Measurements from ENCODE around the gene C5.
"Not testable (repeated sequence)": the region's sequence is repeated elsewhere in the genome, so short reads cannot be mapped to it uniquely, and the experiment has no call there.

C5 gene

DNA sequence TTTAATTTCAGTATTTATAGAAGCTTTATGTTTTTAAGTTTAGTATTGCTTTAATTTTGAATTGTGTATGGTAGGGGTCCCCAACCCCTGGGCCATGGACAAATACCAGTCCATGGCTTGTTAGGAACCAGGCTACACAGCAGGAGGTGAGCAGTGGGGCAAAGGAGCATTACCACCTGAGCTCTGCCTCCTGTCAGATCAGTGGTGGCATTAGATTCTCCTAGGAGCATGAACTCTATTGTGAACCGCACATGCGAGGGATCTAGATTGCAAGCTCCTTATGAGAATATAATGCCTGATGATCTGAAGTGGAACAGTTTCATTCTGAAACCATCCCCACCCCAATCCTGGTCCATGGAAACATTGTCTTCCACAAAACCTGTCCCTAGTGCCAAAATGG is 1.9 kb downstream of the C5 start:
- no peak for DNase-seq

DNA sequence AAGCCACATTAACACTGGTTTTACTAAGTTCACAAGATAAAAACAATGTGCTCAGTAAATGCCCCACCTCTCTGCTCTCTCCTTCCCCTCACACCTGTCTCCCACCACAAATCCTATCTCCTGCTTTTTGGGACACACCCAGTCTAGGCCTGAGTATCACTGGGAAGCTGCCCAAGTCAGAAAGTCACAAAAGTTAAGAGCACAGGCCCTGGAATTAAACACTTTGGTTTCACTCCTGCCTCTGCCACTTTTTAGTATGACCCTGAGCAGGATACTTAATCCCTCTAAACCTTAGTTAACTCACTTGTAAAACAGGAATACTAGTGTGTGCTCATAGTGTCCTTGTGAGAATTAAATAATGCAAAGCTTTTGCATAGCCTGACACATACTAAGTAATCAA is 11.3 kb downstream of the C5 start:
- DNase-seq: no peak

DNA sequence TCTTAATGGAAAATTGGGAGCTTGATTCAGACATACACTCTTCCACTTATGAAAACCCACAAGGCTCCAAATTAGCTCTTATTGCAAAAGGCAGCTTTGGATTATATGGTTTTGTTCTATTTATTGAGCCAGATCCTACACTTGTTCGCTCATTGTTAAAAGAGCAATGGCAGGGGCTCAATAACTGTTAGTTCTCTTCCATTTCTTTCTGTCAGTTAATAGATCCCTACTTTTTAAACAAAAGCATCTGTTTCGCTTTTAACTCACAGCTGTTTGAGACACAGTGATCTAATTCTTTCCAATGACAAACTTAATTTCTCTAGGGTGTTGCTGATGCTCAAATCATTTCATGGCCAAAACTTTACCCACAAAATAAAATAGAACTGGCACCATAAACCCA is 11.7 kb downstream of the C5 start:
- DNase-seq: no peak

DNA sequence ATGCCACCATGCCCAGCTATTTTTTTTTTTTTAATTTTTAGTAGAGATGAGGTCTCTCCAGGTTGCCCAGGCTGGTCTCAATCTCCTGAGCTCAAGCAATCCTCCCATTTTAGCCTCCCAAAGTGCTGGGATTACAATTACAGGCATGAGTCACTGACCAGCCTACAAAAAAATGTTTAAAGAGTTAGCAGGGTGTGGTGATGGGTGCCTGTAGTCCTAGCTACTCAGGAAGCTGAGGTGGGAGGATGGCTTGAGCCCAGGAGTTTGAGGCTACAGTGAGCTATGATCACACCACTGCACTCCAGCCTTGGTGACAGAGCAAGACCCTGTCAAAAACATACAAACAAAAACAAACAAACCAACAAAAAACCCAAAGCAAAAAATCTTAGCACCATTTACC is 14.4 kb downstream of the C5 start:
- not testable (repeated sequence) for DNase-seq

DNA sequence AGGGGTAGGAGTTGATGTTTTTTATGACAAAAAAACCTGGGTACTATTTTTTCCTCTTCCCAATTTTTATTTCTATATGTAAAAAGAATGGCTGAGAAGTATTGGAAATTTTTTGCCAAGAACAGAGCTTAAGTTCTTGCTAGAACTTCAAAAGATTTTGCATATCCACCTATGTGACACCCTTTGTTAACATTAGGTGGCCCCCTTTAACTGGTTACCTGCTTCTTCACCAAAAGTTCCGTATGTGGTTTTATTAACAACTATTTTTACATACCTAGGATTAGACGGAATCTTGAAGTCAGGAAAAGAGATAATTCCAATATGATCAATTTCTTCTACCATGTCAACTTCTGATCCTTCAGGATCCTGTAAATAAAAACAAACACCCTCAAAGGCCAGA is 15.5 kb downstream of the C5 start:
- DNase-seq: no peak

DNA sequence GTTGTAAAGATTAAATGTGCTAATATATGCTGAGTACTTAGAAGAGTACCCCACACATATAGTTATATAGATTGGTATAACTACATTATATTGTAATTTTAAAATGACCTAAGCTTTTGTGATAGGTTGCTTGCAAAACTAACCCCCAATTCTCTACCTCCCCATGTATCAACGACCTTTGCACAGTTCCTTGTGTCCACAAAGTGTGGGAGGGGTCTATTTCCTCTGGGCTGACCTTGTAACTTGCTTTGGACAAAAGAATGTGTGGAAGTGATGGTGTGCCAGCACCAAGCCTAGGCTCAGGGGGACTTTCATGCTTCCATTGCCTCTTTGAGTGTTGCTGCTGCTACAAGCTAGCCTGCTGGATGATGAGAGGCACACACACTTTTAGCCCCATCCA is 20.6 kb downstream of the C5 start:
- no peak for DNase-seq

DNA sequence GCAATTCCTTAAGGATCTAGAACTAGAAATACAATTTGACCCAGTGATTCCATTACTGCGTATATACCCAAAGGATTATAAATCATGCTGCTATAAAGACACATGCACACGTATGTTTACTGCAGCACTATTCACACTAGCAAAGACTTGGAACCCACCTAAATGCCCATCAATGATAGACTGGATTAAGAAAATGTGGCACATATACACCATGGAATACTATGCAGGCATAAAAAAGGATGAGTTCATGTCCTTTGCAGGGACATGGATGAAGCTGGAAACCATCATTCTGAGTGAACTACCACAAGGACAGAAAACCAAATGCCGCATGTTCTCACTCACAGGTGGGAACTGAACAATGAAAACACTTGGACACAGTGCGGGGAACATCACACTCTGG is 21.8 kb downstream of the C5 start:
- not testable (repeated sequence) for DNase-seq

DNA sequence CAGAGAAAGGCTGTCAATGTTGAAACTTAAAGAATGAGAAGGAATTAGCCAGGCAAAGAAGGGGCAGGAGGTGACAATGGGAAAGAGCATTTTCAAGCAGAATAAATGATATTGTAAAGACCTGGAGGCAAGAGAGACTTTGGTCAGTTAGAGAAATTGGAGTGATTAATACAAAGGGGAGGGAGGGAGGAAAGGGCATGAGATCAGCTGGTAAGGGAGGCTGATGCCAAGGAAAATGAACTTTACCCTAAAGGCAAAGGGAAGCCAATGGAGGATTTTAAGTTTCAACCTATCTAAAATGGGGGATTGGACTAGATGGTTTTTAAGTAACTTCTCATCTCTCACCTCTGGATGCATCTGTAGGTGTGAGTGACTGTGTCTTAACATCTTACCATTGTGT is 23.3 kb downstream of the C5 start:
- DNase-seq: no peak

DNA sequence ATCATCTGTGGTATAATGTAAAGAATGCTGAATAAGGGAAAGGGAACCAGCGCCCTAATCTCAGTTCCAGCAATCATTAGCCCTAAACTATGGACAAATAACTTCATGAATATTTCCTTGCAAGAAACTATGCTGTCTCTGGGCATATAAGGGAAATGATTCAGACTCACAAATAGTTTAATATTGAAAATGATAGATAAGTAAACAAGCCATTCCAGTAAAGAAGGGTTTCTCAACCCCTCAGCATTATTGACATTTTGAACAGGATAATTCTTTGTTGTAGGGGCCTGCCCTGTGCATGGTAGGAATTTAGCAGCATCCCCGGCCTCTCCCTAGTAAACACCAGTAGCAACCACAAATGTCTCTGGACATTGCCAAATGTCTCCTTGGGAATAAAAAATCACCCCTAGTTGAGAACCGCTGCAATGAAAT is 23.8 kb downstream of the C5 start:
- no peak for DNase-seq

DNA sequence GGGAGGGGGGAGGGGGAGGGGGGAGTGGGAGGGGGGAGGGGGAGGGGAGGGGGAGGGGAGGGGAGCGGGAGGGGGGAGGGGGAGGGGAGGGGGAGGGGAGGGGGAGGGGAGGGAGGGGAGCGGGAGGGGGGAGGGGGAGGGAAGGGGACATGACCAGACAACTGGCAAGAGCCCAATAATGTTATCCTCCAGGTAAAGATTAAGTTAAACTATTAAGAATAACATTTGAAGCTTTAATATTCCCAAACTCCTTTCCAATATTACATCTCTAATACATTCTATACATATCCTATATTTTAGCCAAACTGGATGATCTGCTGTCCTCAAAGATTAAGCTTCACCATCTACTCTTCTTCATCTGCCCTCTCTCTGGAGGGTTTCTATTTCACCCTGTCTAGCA is 25.8 kb downstream of the C5 start:
- DNase-seq: no peak

DNA sequence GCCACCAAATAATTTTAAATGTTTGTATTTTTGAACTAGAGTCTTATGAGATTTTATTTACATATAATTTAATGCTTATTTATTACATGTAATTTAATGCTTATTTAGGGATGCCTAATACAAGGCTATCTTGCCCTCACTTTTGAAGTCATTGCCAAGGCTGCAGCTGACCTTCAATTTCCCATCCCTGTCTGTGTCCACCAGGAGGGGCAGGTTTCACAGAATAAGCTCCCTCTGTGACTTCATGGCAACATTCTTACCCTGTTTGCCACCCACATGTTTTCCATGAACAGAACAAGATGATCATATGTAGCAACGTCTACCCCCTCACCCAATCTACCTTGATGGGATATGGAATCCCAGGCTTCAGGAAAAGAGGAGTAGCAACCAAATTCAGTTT is 27.0 kb downstream of the C5 start:
- DNase-seq: no peak

DNA sequence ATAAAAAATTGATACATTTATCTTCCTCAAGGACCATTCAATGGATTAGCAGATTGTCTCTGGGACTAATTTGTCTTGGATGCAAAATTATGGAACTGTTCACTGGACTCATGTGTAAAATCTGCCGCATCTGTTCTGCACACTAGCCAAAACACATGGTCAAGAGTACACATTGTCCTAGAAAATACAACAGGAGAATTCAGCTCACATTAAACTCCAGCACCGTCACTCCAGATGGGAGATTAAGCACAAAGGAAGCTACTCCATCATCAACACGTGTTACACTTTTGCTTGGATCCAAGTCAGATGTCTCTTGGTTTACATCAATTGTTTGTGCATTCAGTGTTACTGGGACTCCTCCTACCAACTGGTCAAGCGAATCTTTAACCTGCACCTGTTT is 28.8 kb downstream of the C5 start:
- no peak for DNase-seq

DNA sequence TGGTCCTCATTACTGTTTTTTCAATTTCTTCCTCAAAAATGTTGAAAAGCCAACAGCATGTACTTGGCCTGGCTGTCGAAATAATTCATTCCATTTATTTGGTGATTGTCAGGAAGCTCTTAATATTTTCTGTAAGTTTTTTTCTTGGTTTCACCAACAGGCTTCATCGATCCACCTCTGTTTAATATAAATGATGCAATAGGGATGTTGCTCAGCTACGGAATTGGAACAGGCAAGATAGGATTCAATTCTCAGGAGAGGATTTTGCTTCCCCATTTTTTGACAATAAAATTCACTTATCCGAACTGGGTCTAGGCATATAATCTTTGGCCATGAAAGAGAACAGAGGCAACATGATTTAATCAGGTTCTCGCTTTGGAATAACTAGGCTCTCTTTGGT is 30.8 kb downstream of the C5 start:
- DNase-seq: no peak

DNA sequence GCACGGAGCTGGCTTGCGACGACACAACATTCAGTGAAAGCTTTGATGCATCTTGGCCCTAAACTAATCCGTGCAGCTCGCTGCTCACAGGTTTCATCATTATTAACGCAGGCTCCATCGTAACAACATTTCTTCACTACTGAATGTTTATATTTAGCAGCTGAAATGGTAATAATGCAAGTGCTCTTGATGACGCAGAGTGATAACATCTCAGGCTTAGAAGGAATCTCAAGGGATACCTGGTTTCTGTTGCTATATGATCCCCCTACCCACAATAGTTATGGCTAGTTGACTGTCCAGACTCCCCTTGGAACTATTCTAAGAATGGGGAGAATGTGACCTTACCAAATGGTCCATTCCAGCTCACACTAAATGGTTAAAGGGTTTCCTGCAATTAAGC is 36.2 kb downstream of the C5 start:
- DNase-seq: no peak

DNA sequence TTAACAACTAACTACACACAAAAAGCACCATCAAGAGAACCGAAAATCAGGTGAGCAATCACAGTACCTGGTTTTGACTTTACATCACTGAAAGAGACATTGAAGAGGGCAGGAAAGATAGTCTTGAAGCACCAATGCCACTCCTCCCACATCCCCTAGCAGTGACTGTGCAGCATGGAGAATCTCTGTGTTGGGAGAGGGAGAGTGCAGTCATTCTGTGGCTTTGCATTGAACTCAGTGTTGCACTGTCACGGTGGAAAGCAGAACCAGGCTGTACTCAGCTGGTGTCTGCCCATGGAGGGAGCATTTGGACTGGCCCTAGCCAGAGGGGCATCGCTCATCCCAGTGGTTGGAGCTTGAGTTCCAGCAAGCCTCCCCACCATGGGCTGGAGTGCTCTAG is 40.4 kb downstream of the C5 start:
- no peak for DNase-seq

DNA sequence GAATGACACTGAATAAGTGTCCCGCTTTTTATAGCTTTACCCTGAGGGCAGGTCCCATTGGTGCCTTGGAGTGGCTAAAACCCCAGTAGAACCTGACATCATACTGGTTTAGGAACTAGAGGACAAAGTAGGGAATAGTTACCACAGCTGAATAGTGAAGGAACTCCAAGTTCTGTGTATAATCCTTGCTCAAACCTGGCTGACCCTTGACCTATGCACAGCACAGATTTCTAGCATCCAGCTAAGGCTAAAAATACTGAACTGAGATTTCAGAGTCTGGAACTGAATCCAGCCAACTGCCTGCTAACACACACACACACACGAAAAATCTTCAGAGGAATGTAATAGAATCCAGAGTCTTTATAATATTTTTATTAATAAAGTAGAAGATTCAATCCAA is 50.8 kb downstream of the C5 start:
- DNase-seq: no peak

DNA sequence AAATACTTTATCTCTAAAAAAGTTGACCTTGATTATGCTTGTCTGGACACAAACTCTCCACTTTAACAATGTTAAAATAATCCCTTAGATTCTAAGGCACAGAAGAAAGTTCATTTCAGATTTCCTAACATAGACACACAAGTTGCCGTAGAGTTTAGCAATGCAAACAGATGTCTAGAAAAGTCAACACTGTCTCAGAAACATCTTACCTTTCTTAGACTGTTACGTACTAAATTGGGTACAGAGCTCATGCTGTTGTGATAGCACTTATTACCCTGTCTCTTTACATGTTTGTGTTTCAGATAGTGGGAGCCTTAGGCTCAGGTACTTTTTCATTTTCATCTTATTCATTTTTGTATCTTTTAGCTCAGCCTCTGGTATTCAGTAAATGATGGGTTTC is 52.0 kb downstream of the C5 start:
- no peak for DNase-seq

DNA sequence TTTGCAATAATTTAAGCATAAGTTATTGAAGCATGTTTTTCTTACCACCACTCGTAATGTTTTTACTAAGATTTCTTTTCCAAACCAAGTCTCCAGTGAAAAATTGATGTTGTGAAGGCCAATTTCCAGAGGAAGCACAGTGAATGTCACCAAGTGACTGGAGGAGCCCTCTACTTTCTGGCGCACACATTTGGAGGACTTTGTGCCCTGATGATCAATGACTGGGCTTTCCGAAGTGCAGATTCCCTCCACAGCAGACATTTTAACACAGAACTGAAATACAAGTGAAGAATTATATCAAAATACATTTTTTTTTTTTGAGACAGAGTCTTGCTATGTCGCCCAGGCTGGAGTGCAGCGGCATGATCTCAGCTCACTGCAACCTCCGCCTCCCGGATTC is 52.6 kb downstream of the C5 start:
- no peak for DNase-seq

DNA sequence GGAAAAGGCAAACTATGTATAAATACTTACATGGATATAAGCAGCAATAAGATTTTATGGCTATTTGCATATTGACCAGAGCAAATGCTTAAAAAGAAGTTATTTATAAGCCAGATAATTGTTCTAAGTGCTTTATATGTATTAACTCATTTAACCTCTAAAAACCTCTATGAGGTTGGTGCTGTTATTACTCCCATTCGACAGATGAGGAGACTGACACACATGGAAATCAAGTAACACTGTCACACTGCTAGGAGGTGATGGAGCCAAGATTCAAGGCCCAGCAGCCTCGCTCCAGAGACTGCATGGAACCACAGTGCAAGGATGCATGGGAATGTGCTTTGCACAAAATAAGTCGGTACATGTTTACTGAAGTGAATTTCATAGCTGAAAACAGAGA is 53.7 kb downstream of the C5 start:
- no peak for DNase-seq

DNA sequence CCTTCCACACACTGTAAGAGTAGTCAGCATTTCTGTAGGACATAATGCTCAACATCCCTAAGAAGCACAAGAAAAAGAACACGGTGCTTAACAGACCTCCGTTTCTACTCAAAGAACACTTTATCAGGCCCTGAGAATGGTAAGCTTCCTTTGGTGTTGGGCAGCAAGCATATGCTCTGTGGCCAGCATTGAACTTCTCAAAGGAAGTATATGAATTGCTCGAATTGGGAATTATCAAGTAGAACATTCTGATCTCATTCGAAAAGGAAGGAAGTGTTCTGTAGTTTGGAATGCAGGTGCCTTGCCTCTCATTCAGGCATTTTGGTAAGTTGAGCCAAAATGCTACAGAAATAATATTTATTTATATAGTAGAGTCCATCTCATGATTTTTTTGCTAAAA is 61.0 kb downstream of the C5 start:
- DNase-seq: no peak

DNA sequence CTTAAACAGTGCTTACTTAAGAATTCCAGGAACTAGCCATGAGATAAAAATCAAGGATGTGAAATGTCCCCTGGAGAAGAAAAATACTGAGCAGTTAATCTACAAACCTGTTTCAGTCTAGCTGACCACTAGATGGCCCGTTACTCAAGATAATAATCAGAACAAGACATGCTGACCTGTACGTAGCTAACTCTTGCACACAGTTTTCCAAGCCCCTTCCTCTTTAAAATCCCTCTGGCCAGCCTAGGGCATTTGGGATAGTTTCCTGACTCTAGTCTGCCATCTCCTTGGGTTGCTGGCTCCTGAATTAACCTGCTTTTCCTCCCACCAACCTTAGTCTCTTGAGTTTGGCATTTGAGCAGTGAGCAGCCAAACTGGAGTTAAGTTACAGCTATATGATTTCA is 64.3 kb downstream of the C5 start:
- DNase-seq: no peak

DNA sequence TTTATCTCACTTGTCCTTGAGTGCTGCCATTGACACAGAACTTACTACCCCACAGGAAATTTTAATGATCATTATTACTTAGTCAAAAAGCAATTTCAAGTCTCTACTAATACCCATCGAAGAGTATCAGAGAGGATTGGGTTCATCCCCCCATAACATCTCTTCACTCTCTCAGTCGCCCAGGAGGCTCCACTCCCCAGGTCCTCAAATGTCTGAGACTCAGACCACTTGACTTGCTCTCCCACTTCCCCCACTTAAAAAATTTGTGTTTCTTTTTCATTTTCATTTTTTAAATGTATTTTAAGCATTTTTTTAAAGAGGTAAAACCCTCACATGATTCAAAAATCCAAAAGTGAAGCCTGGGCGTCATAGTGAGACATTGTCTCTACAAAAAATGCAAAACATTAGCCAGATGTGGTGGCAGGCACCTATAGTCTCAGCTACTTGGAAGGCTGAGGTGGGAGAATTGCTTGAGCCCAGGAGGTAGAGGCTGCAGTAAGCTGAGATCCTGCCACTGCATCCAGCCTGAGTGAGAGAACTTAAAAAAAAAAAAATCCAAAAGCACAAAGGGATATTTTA is 66.7 kb downstream of the C5 start:
- DNase-seq: no peak

DNA sequence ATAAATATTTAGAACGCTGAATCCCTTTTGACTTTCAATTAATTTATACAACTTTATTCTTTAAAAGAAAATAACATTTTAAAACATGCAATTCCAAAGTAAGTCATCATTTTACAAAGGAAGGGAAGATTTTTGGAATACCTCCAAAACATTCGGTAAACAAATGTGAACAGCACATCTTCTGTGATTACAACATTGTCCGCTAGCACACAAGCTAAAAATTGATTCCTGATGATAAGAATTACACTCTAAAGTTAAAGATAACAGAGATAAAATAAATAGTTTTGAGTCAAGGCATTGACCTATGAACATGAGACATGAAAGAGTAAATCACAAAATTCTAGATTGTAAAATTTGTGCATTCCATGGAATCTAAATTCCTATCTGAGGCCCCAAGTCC is 67.2 kb downstream of the C5 start:
- no peak for DNase-seq

DNA sequence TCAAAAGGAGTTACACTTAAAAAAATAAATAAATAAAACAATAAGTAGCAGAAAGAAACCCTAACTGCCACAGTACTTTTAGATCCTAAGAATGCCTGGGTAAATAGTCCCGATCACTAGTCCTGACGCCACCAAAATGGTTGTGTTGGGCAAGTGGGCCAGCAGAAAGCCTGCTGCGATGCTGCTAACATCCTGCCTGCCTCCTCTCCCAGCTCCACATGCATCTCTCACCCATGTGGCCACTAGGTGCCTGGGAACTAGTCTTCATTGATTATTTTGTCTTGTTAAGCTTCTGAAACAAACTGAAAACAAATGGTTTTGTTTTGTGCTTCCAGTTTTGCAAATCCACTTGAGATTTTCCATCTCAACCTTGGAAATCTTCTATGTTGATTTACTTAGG is 69.1 kb downstream of the C5 start:
- no peak for DNase-seq

DNA sequence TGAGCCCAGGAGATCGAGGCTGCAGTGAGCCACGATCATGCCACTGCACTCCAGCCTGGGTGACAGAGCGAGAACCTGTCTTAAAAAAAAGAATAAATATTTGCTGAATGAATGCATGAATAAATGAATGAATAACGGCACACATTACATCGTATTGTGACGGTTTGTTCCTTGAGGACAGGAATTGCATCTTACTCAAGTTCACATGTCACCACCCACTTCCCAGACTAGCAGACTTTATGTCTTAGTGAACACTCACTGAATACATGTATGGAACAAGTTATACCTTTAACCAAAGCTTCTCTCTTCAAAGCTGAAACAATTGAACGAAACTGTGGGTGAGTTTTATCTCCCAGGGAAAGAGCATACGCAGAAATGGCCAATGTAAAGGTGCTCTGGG is 70.3 kb downstream of the C5 start:
- DNase-seq: no peak

DNA sequence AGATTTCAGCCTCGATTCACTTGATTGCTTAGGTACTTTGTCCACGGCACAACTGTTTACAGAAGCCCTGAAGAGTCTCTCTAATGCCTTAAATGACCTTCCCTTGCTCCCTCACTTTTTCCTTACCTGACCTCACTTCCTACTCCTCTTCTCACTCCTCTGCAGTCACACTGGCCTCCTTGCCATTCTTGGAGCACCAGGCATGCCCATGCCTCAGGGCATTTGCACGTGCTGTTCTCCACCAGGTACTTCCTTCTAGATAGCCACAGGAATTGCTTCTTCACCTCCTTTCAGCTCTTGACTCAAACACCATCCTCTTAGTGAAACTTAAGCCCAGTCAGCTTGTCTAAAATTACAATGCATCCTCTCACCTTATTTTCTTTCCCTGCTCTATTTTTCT is 71.1 kb downstream of the C5 start:
- DNase-seq: no peak

Measured in activated CD4-positive, alpha-beta T cell treated with anti-CD3 and anti-CD28 coated beads for 4 hours (primary cell).